ENCODE measurements around the gene ELOA. TPM values are rescaled to one million over a fixed set of nuclear protein-coding genes. Genes with fewer than 3 reads are reported as not detected.
"Not testable (repeated sequence)": the region's sequence is repeated elsewhere in the genome, so short reads cannot be mapped to it uniquely, and the experiment has no call there.

ELOA gene
- total RNA-seq, 1 donor from 2014 or later = 58.1 TPM

GRCh38 chr1:23793861-23794731 lies 50.8 kb downstream of the ELOA start:
- H2AFZ ChIP-seq (ENCODE audit: low read depth, low read length) = no peak overlapping the region
- Mint-ChIP-seq H3K27me3 (ENCODE audit: low read depth, unreplicated experiment) (no peaks in the 10 kb centered on the region), H3K27ac (ENCODE audit: unreplicated experiment) (no peak overlapping the region), H3K4me1 (ENCODE audit: low read depth, unreplicated experiment) (peaks cover 12% of the 10 kb centered on the region), H3K9me3 (ENCODE audit: unreplicated experiment) (no peaks in the 10 kb centered on the region), H3K36me3 (ENCODE audit: low read depth, unreplicated experiment) (peaks cover 1% of the 10 kb centered on the region), H3K4me3 (ENCODE audit: unreplicated experiment) (no peak overlapping the region)
- TF ChIP-seq EZH2 (IDR thresholded peaks at IDR 0.05; ENCODE audit: insufficient read depth, low read length) (no peak), CTCF (IDR thresholded peaks at IDR 0.05; ENCODE audit: insufficient read depth, low read depth, low read length) (no peak)
- DNase-seq (ENCODE audit: low read depth) (no peak), FAIRE-seq (no peak)
- H3K27ac ChIP-seq (ENCODE audit: low read depth, low read length) = no peak overlapping the region
- peaks cover 28% of the 10 kb centered on the region for H3K79me2 ChIP-seq (ENCODE audit: insufficient read depth, low read length)
- H3K9me3 ChIP-seq (ENCODE audit: insufficient read depth, low read depth, low read length) = no peaks in the 10 kb centered on the region
- peak overlapping the region; percentile 100 for H3K4me2 ChIP-seq (ENCODE audit: low read length)
- H3K36me3 ChIP-seq (ENCODE audit: insufficient read depth, low read length) = peaks cover under 1% of the 10 kb centered on the region
- H3K9ac ChIP-seq (ENCODE audit: low read length) = peak overlapping the region; percentile 36
- H4K20me1 ChIP-seq (ENCODE audit: insufficient read depth, low read length) = peaks cover 20% of the 10 kb centered on the region
- H3K4me1 ChIP-seq (ENCODE audit: insufficient read depth, low read length) = peaks cover 33% of the 10 kb centered on the region
- no peaks in the 10 kb centered on the region for H3K27me3 ChIP-seq (ENCODE audit: insufficient read depth, low read length)
- H3K4me3 ChIP-seq (ENCODE audit: insufficient read depth, low read depth, low read length) = no peak overlapping the region

- H3K9me3 ChIP-seq (ENCODE audit: insufficient read depth, low read depth, low read length); H3K9me3 Mint-ChIP-seq (ENCODE audit: unreplicated experiment); H3K36me3 Mint-ChIP-seq (ENCODE audit: low read depth, unreplicated experiment); H3K4me3 Mint-ChIP-seq (ENCODE audit: unreplicated experiment); H3K27me3 Mint-ChIP-seq (ENCODE audit: low read depth, unreplicated experiment); H3K36me3 ChIP-seq (ENCODE audit: insufficient read depth, low read length); H3K27ac Mint-ChIP-seq (ENCODE audit: unreplicated experiment); H3K27ac ChIP-seq (ENCODE audit: low read depth, low read length); H3K27me3 ChIP-seq (ENCODE audit: insufficient read depth, low read length); DNase-seq (ENCODE audit: low read depth); H2AFZ ChIP-seq (ENCODE audit: low read depth, low read length); FAIRE-seq; H3K9ac ChIP-seq (ENCODE audit: low read length); H3K4me3 ChIP-seq (ENCODE audit: insufficient read depth, low read depth, low read length); H3K4me2 ChIP-seq (ENCODE audit: low read length): not testable (repeated sequence)
- H4K20me1 ChIP-seq (ENCODE audit: insufficient read depth, low read length) = peaks cover 20% of the 10 kb centered on the region
- H3K79me2 ChIP-seq (ENCODE audit: insufficient read depth, low read length) = peaks cover 28% of the 10 kb centered on the region
- H3K4me1 Mint-ChIP-seq (ENCODE audit: low read depth, unreplicated experiment) = peaks cover 14% of the 10 kb centered on the region
- peaks cover 34% of the 10 kb centered on the region for H3K4me1 ChIP-seq (ENCODE audit: insufficient read depth, low read length)
Measured at GRCh38 chr1:23794732-23795182, 51.5 kb downstream of the ELOA start.

DNA sequence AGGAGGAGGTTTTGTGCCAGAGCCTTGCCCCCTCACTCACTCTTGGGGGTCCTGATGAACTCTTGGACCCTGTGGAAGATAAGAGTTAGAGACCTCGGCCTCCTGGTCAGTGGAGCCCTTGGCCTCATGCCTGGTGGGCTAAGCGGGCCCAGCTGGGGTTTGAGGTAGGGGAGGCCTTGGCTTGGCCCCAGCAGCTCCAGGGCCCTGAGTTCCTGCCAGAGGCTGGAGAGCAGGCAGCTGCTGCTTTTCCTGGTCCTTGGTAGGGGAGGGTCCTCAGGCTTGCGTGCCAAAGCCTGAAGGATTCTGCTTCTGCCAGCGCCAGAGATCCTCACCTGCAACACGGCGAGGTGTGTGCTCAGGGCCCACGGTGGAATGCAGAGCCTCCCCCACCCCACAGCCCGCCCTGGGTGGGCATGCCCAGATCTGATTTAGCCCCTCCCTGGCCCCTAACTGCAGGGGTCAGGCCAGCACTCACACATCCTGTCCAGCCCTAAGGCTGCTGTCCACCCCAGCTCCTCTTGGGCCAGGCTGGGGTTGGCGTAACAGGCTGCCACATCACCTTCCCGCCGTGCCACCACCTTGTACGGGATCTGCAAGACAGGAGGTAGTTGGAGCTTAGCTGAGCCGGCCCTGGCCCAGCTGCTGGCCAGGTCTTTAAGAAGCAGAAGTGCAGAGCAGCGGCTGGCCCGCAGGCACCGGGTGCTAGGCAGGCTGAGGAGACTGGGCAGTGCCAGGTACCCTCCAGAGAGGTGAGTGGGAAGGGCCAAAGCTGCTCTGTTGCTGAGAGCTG lies 52.6 kb downstream of the ELOA start:
- H3K4me3 ChIP-seq (ENCODE audit: insufficient read depth, low read depth, low read length) = no peak overlapping the region
- H4K20me1 ChIP-seq (ENCODE audit: insufficient read depth, low read length) = peaks cover 20% of the 10 kb centered on the region
- peaks cover 4% of the 10 kb centered on the region for H3K36me3 Mint-ChIP-seq (ENCODE audit: low read depth, unreplicated experiment)
- no peak for TF ChIP-seq CTCF (IDR thresholded peaks at IDR 0.05; ENCODE audit: insufficient read depth, low read depth, low read length)
- no peak for TF ChIP-seq EZH2 (IDR thresholded peaks at IDR 0.05; ENCODE audit: insufficient read depth, low read length)
- no peak overlapping the region for H3K27ac ChIP-seq (ENCODE audit: low read depth, low read length)
- no peaks in the 10 kb centered on the region for H3K27me3 Mint-ChIP-seq (ENCODE audit: low read depth, unreplicated experiment)
- H3K4me1 Mint-ChIP-seq (ENCODE audit: low read depth, unreplicated experiment) = peaks cover 6% of the 10 kb centered on the region
- H3K79me2 ChIP-seq (ENCODE audit: insufficient read depth, low read length) = peaks cover 28% of the 10 kb centered on the region
- FAIRE-seq (no peak), DNase-seq (ENCODE audit: low read depth) (no peak)
- H3K9me3 ChIP-seq (ENCODE audit: insufficient read depth, low read depth, low read length) = no peaks in the 10 kb centered on the region
- no peak overlapping the region for H2AFZ ChIP-seq (ENCODE audit: low read depth, low read length)
- H3K4me3 Mint-ChIP-seq (ENCODE audit: unreplicated experiment) = no peak overlapping the region
- no peak overlapping the region for H3K27ac Mint-ChIP-seq (ENCODE audit: unreplicated experiment)
- peaks cover 27% of the 10 kb centered on the region for H3K4me1 ChIP-seq (ENCODE audit: insufficient read depth, low read length)
- no peaks in the 10 kb centered on the region for H3K27me3 ChIP-seq (ENCODE audit: insufficient read depth, low read length)
- H3K9me3 Mint-ChIP-seq (ENCODE audit: unreplicated experiment) = no peaks in the 10 kb centered on the region
- H3K9ac ChIP-seq (ENCODE audit: low read length) = no peak overlapping the region
- H3K36me3 ChIP-seq (ENCODE audit: insufficient read depth, low read length) = no peaks in the 10 kb centered on the region
- H3K4me2 ChIP-seq (ENCODE audit: low read length) = no peak overlapping the region

All from astrocyte (in vitro differentiated cells and primary cell).